HG02759 (cell line): ENCODE data around the gene SLC14A1.
"Not testable (repeated sequence)": the region's sequence is repeated elsewhere in the genome, so short reads cannot be mapped to it uniquely, and the experiment has no call there.

Experiments used
- ATAC-seq: cut with Tn5 transposase; IDR thresholded peaks from one replicate; pipeline ENCODE4 v1.9.1; 2021; ENCODE audit warnings: mild to moderate bottlenecking, moderate library complexity; ENCODE audit not compliant: unreplicated experiment

SLC14A1 gene

DNA sequence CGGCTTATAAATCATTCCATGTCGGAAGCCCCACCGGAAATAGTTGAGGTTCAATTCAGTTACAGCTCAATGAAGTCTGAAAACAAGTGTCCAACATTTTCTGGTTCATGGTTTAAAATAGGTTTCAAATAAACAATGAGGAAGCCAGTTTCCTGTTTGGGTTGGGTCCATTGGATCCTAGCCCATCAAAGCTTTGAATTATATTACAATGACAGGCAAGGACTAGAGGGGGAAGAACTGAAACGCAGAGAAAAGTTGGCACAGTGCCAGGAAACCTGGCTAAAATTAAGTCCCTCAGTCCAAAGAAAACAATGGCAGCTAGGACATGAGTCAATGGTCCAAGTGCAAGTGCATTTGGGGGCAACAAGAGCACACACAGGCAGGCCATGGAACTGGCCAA is 32.0 kb downstream of the SLC14A1 start:
- ATAC-seq, result no peak

DNA sequence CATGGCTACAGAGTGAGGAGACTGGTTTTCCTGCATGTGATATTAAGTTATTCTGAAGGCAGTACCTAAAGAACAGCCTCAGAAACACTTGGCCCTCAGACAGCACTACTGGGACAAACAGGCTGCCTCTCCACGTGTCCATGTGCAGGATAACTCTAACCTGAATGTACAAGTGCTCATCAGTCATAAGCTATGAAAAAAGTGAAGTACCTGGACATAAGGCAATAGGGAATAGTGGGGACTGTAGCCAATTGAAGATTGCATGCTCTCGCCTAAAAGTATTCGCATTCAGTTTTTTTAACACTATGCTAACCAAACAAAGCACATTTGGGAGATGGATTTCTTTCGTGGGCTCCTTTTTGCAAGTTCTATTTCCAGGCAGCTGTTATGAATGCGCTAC is 33.0 kb downstream of the SLC14A1 start:
- ATAC-seq, result no peak

DNA sequence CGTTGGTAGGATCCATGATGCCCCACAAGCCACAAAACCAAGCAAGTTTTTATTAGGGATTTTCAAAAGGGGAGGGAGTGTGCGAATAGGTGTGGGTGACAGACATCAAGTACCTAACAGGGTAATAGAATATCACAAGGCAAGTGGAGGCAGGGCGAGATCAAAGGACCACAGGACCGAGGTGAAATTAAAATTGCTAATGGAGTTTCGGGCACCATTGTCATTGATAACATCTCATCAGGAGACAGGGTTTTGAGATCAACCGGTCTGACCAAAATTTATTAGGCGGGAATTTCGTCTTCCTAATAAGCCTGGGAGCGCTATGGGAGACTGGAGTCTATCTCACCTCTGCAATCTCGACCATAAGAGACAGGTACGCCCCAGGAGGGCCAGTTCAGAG is 33.7 kb downstream of the SLC14A1 start:
- ATAC-seq, result not testable (repeated sequence)

- no peak for ATAC-seq
These were observed 36.6 kb downstream of the SLC14A1 start for GRCh38 chr18:45760462-45761036.

- ATAC-seq, result no peak
These were observed 37.6 kb downstream of the SLC14A1 start for GRCh38 chr18:45761512-45762114.

DNA sequence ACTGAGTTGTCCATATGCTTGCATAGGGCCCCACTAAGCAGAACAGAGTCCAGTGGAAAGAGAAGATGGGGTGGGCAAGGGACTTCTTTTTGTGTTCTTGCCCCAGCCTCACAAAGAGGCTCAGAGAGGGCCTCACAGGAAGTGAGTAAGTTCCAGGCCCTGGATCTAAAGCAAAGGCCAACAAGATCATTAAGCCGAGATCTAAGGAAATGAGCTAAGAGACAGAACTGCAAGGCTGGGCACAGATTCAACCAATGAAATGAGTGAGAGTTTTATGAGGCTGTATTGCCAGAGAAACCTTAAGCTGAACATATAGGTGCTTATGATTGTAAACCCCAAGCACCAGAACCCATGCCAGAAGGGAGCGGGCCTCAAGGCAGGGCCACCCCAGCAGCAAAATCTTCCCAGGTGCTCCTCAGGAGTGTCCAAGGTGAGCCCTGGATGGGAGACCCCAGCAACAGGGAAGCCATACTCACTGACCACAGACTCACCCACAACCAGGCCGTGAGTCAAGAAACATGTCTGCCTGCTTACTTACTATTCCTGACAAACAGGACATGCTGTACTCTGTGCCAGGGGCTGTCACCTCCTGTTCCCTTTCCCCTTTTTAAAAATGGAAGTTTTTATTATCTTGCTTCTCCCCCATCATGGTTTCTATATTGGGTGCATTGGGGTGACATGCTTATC is 40.2 kb downstream of the SLC14A1 start:
- ATAC-seq, result no peak

GRCh38 chr18:45765796-45766195 is 41.8 kb downstream of the SLC14A1 start:
- ATAC-seq, result no peak

DNA sequence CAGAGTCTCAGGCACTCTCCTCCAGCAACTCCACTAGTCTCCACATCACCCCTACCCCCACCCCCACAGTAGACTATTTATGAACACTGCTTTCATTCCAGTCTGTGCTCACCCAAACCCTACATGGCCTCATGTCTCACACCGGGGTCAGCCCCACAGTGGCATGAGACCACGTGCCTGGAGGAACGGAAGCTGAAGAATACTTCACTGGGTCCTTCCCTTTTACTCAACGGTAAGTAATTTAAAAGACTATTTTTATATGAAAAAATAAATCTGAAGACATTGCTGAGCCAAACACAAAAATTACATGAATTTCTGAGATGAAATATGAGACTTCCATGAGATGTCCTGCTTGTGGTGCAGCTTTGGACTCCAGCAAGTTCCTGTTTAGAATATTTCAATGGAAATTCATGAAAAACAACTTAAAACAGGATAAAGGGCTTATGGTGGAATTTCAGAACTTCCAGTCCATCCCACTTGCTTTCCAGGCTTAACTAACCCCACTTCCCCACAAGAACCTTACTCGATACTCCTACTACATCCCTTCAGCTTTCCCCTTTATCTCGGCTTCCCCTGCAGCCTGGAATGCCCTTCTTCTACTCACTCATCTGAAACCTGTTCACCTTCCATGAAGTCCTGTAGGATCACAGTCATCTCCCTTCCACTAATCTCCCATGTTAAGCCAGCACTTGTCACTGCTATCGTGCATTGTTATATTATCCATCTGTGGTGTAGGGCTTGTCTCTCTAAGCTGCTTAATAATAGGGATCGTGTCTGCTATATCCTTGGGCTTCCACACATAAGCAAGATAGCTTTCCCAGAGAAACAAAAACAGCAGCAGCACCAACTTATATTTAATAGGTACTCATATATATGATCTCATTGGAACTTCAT is 47.9 kb downstream of the SLC14A1 start:
- no peak for ATAC-seq

GRCh38 chr18:45774065-45774521 is 50.1 kb downstream of the SLC14A1 start:
- ATAC-seq, result peak; percentile 52

DNA sequence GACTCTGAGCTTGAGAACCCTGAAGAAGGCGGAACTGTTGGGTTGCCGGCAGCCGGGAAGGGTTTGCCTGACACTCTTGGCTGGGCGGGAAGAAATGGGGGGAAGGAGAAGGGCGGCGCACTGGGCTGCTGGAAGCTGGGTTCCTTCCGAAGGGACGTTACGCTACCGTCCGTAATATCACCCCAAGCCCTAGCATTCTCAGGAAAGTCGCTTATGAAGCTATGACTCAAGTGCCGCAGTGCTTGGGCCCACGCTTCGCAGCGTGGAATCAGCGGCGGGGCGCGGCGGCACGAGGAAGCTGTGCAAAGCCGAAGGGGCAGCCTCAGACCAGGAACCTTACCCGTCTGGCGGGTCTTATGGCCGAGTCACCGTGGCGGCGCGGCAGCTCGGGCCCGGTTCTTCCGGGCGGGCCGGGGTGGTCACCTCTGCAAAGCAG is 51.3 kb downstream of the SLC14A1 start:
- ATAC-seq, result peak; percentile 68

GRCh38 chr18:45775743-45776142 is 51.8 kb downstream of the SLC14A1 start:
- ATAC-seq, result no peak

DNA sequence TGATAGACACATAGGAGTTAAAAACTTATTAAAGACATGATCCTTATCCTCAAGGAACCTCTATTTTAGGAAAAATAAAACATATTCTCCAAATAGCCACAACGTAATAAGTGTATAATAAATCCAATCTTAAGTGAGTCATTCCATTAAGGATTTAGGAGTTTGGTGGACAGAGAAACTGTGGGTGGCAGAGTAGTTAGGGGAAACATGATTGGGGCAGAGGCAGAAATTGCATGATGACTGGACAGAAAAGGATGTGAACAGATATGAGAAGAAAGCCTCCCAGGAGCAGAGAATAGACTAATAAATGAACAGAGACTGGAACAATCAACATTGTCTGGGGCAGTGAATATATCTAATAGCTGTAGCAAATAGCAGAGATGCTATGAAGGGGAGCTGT is 53.4 kb downstream of the SLC14A1 start:
- no peak for ATAC-seq

DNA sequence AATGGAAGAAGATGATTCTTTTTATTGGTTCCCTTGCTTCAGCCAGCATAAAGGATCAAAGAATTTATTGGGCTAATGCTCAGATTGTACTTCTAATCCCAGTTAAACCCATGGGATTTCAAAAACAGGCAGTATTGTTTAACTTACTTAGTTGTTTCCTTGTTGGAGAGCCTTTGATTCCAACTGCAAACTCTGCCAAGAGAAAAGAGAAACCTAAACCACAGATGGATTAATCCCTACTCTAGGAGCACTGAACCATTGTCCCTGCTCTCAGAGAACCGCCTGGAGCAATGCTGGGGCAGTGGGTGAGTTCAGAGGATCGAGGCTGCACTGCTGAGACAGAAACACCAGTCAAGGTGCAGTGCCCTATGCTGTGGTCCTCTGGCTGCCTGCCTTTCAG is 56.6 kb downstream of the SLC14A1 start:
- ATAC-seq, result no peak

DNA sequence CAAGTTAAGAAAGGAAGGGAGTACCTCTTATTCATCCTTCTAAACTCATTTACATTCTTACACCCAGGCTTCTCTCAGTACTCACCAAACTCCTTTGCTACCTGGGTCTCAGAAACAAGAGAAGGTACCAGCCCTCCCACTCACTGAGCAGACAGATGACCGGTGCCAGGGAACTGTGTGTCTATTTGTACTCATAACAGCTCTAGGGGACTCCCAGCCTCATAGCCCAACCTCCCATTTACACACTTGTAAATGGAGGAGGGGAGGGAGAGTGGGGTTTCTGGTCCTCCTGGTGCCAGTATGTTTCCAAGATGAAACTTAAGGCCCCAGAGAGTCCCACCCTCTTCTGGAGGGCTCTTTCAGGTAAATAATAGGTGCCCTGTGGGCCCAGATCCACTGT is 58.7 kb downstream of the SLC14A1 start:
- peak; percentile 79 for ATAC-seq

- ATAC-seq, result no peak
These were observed 59.4 kb downstream of the SLC14A1 start for GRCh38 chr18:45783097-45784075.

DNA sequence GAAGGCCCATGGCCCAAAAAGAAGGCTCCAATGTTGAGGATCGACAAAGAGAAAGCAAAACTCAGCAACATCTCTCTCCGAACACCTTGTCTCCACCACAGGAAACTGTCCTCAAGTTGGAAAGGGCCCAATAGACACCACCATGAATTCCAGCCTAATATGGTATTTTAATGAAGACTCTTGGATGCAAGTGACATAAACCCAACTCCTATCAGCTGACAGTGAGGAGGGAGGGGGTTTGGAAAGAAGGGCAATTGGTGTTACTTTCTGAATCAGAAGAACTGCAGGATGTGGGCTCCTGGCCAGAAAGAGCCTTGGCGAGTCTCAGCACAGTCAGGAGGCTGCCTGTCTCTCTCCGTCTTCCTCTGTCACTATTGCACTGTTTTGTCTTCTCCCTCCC is 61.2 kb downstream of the SLC14A1 start:
- no peak for ATAC-seq

- no peak for ATAC-seq
These were observed 63.0 kb downstream of the SLC14A1 start for GRCh38 chr18:45786941-45787340.

DNA sequence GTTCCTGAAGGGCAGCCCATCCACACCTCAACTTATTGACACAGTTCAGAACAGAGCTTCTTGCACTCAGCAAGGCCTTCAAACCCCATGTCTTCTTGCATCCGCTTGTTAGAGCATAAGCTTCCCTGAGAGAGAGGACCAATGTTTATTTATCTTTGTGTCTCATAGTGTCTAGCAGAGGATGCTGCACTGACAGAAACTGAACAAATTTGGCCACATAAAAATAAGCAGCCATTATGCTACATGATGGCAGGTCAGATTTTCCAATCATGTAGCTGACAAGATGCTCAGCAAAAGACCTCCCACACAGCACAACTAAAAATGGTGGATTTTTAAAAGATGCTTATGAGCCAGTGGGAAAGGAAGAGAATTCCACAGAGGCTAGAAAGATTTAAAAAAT is 63.4 kb downstream of the SLC14A1 start:
- ATAC-seq, result no peak

GRCh38 chr18:45788861-45789260 is 64.9 kb downstream of the SLC14A1 start:
- ATAC-seq, result no peak
